ENCODE results near the gene MYCN.

DNA sequence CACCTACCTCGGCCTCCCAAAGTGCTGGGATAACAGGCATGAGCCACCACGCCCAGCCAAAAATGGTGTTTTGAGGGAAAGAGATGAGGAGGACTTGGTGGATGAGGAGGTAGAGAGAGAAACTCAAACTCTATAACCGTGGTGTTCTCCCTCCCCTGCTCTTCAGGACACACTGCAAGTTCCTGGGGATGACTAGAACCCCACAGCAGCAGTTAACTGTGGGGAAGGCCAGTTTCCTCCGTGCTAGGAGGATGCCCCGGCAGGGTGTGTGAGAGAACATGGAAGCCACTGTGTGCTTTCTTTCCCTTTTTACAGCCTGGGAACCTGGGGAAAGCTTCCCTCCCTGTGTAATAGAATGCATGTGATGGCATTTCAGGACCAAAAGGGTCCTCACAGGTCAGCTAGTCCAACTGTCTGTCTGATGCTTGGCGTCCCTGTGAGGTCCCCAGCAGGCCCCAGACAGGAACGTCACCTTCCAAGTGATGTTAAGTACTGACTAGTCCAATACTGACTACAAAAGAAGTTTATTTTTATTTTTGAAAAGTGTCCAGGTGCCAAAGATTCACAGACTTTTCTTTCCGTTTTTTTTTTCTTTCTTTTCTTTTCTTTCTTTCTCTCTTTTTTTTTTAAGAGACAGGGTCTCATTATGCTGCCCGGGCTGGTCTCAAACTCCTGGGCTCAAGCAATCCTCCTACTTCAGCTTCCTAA, 38.9 kb downstream of the MYCN start:
- no peak for TF ChIP-seq YEATS2 (CRISPR knock-in tag; IDR thresholded peaks at IDR 0.05; ENCODE audit: borderline replicate concordance)
- TF ChIP-seq, protein P1, sequence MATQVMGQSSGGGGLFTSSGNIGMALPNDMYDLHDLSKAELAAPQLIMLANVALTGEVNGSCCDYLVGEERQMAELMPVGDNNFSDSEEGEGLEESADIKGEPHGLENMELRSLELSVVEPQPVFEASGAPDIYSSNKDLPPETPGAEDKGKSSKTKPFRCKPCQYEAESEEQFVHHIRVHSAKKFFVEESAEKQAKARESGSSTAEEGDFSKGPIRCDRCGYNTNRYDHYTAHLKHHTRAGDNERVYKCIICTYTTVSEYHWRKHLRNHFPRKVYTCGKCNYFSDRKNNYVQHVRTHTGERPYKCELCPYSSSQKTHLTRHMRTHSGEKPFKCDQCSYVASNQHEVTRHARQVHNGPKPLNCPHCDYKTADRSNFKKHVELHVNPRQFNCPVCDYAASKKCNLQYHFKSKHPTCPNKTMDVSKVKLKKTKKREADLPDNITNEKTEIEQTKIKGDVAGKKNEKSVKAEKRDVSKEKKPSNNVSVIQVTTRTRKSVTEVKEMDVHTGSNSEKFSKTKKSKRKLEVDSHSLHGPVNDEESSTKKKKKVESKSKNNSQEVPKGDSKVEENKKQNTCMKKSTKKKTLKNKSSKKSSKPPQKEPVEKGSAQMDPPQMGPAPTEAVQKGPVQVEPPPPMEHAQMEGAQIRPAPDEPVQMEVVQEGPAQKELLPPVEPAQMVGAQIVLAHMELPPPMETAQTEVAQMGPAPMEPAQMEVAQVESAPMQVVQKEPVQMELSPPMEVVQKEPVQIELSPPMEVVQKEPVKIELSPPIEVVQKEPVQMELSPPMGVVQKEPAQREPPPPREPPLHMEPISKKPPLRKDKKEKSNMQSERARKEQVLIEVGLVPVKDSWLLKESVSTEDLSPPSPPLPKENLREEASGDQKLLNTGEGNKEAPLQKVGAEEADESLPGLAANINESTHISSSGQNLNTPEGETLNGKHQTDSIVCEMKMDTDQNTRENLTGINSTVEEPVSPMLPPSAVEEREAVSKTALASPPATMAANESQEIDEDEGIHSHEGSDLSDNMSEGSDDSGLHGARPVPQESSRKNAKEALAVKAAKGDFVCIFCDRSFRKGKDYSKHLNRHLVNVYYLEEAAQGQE (IDR thresholded peaks at IDR 0.05; ENCODE audit: borderline replicate concordance in 1 of 2, low read depth in 1 of 2, low read length in 2 of 2), result no peak
- TF ChIP-seq CBX1 (IDR thresholded peaks at IDR 0.05; ENCODE audit: low read depth), result no peak
- TF ChIP-seq U2AF2 (IDR thresholded peaks at IDR 0.05; ENCODE audit: low read depth, low read length), result no peak
- TF ChIP-seq, protein P2, sequence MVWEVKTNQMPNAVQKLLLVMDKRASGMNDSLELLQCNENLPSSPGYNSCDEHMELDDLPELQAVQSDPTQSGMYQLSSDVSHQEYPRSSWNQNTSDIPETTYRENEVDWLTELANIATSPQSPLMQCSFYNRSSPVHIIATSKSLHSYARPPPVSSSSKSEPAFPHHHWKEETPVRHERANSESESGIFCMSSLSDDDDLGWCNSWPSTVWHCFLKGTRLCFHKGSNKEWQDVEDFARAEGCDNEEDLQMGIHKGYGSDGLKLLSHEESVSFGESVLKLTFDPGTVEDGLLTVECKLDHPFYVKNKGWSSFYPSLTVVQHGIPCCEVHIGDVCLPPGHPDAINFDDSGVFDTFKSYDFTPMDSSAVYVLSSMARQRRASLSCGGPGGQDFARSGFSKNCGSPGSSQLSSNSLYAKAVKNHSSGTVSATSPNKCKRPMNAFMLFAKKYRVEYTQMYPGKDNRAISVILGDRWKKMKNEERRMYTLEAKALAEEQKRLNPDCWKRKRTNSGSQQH (CRISPR knock-in tag; IDR thresholded peaks at IDR 0.05; ENCODE audit: low read depth), result no peak
- TF ChIP-seq, protein P3, sequence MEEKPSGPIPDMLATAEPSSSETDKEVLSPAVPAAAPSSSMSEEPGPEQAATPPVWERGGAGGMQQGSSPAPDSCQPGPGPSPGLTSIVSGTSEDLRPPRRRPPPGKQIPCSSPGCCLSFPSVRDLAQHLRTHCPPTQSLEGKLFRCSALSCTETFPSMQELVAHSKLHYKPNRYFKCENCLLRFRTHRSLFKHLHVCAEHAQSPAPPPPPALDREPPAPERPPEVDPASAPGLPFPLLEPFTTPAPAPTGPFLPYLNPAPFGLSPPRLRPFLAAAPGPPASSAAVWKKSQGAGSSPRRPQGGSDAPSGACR (CRISPR knock-in tag; IDR thresholded peaks at IDR 0.05), result no peak
- no peak for TF ChIP-seq SP2 (CRISPR knock-in tag; IDR thresholded peaks at IDR 0.05)
- TF ChIP-seq, protein P4, sequence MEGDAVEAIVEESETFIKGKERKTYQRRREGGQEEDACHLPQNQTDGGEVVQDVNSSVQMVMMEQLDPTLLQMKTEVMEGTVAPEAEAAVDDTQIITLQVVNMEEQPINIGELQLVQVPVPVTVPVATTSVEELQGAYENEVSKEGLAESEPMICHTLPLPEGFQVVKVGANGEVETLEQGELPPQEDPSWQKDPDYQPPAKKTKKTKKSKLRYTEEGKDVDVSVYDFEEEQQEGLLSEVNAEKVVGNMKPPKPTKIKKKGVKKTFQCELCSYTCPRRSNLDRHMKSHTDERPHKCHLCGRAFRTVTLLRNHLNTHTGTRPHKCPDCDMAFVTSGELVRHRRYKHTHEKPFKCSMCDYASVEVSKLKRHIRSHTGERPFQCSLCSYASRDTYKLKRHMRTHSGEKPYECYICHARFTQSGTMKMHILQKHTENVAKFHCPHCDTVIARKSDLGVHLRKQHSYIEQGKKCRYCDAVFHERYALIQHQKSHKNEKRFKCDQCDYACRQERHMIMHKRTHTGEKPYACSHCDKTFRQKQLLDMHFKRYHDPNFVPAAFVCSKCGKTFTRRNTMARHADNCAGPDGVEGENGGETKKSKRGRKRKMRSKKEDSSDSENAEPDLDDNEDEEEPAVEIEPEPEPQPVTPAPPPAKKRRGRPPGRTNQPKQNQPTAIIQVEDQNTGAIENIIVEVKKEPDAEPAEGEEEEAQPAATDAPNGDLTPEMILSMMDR (CRISPR knock-in tag; IDR thresholded peaks at IDR 0.05), result no peak
- TF ChIP-seq HOXA7 (CRISPR knock-in tag; IDR thresholded peaks at IDR 0.05), result no peak
- TF ChIP-seq FOSL1 (CRISPR knock-in tag; IDR thresholded peaks at IDR 0.05; ENCODE audit: borderline replicate concordance), result no peak

All from HepG2 (cell line).